ENCODE measurements around the gene MRPS27.

Gene MRPS27

DNA sequence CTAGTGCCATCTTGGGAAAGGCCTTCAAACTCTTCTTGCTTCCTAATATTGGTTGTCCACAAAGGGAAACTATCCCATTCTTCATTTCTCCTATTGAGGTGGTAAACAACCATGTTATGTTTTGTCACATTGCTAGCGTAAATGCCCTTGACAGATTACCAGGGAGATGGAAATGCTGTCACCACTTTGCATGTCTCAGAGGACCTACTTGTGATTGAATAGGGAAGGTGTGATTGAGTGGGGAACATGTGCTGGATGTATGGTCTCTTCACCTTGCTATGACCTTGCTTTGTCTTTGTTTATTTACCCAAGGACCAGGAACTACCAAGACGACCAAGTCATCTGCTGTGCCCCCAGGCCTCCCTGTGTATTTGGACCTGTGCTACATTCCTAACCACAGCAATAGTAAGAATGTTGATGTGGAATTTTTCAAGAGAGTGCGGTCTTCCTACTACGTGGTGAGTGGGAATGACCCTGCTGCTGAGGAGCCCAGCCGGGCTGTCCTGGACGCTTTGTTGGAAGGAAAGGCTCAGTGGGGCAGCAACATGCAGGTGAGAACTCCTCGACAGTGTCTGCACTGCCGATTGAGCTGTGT is 116.7 kb downstream of the MRPS27 start:
- Histone ChIP-seq H3K4me3 (ENCODE audit: low read depth in 1 of 2, low read length in 1 of 2) (no peak overlapping the region), H3K36me3 (no peaks in the 10 kb centered on the region), H3K9me3 (no peaks in the 10 kb centered on the region), H3K27me3 (peaks cover 7% of the 10 kb centered on the region), H3K4me1 (ENCODE audit: control insufficient read depth in 1 of 2, insufficient read depth in 1 of 2, low read depth in 1 of 2, low read length in 1 of 2) (no peaks in the 10 kb centered on the region), H3K27ac (no peak overlapping the region)
- TF ChIP-seq, protein P1, sequence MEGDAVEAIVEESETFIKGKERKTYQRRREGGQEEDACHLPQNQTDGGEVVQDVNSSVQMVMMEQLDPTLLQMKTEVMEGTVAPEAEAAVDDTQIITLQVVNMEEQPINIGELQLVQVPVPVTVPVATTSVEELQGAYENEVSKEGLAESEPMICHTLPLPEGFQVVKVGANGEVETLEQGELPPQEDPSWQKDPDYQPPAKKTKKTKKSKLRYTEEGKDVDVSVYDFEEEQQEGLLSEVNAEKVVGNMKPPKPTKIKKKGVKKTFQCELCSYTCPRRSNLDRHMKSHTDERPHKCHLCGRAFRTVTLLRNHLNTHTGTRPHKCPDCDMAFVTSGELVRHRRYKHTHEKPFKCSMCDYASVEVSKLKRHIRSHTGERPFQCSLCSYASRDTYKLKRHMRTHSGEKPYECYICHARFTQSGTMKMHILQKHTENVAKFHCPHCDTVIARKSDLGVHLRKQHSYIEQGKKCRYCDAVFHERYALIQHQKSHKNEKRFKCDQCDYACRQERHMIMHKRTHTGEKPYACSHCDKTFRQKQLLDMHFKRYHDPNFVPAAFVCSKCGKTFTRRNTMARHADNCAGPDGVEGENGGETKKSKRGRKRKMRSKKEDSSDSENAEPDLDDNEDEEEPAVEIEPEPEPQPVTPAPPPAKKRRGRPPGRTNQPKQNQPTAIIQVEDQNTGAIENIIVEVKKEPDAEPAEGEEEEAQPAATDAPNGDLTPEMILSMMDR (IDR thresholded peaks at IDR 0.05), result no peak

DNA sequence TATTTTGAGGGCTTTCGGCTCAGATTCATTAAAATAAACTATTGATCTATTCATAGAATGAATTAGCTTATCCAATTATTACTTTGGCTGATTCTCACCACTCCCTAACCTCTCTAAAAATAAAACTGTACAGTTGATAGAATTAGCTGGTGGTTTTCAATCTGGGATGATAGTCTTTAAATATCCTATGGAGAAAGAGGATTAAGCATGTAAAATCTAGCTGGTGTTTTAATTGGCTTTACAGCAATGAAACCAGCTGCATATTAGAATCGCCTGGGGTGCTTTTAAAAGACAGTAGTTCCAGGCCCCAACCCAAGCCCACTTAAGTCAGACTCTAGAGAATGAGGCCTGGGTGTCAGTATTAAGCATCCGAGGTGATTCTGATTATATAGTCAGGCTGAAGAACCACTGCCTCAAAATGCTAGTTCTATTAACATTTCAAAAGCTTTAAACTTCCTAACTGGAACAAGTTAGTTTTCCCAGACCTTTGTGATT is 117.7 kb downstream of the MRPS27 start:
- Histone ChIP-seq H3K9me3 (no peaks in the 10 kb centered on the region), H3K27ac (no peak overlapping the region), H3K4me3 (ENCODE audit: low read depth in 1 of 2, low read length in 1 of 2) (no peak overlapping the region), H3K27me3 (peaks cover 7% of the 10 kb centered on the region), H3K4me1 (ENCODE audit: control insufficient read depth in 1 of 2, insufficient read depth in 1 of 2, low read depth in 1 of 2, low read length in 1 of 2) (no peaks in the 10 kb centered on the region), H3K36me3 (no peaks in the 10 kb centered on the region)
- TF ChIP-seq, protein P1 (IDR thresholded peaks at IDR 0.05), result no peak

DNA sequence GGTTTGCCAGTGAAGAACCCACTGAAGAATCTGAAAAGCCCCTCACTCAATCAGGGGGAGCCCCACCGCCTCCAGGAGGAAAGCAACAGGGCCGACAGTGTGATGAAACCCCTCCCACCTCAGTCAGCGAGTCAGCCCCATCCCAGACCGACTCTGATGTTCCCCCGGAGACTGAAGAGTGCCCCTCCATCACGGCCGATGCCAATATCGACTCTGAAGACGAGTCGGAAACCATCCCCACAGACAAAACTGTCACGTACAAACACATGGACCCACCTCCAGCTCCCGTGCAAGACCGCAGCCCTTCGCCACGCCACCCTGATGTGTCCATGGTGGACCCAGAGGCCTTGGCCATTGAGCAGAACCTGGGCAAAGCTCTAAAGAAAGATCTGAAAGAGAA is 120.4 kb downstream of the MRPS27 start:
- no peaks in the 10 kb centered on the region for H3K36me3 ChIP-seq
- TF ChIP-seq, protein P1 (IDR thresholded peaks at IDR 0.05), result no peak
- H3K9me3 ChIP-seq, result no peaks in the 10 kb centered on the region

DNA sequence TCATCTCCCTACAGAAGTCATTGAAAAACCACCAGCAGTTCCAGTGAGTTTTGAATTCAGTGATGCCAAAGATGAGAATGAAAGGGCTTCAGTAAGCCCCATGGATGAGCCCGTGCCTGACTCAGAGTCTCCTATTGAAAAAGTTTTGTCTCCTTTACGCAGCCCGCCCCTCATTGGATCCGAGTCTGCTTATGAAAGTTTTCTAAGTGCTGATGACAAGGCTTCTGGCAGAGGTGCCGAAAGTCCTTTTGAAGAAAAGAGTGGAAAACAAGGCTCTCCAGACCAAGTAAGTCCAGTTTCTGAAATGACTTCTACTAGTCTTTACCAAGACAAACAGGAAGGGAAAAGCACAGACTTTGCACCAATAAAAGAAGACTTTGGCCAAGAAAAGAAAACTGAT is 122.6 kb downstream of the MRPS27 start:
- TF ChIP-seq, protein P1 (IDR thresholded peaks at IDR 0.05), result no peak
- Histone ChIP-seq H3K9me3 (no peaks in the 10 kb centered on the region), H3K4me1 (ENCODE audit: control insufficient read depth in 1 of 2, insufficient read depth in 1 of 2, low read depth in 1 of 2, low read length in 1 of 2) (no peaks in the 10 kb centered on the region), H3K27ac (no peak overlapping the region), H3K36me3 (no peaks in the 10 kb centered on the region), H3K27me3 (peaks cover 26% of the 10 kb centered on the region), H3K4me3 (ENCODE audit: low read depth in 1 of 2, low read length in 1 of 2) (no peak overlapping the region)

More for the DNA sequence above, 120.4 kb downstream of the MRPS27 start:
- Histone ChIP-seq H3K27me3 (peaks cover 8% of the 10 kb centered on the region), H3K27ac (no peak overlapping the region), H3K4me3 (ENCODE audit: low read depth in 1 of 2, low read length in 1 of 2) (no peak overlapping the region), H3K4me1 (ENCODE audit: control insufficient read depth in 1 of 2, insufficient read depth in 1 of 2, low read depth in 1 of 2, low read length in 1 of 2) (no peaks in the 10 kb centered on the region)

DNA sequence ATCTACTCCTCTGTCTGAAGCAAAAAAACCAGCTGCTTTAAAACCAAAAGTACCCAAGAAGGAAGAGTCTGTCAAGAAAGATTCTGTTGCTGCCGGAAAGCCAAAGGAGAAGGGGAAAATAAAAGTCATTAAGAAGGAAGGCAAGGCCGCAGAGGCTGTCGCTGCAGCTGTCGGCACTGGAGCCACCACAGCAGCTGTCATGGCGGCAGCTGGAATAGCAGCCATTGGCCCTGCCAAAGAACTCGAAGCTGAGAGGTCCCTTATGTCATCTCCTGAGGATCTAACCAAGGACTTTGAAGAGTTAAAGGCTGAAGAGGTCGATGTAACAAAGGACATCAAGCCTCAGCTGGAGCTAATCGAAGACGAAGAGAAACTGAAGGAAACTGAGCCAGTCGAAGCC is 124.5 kb downstream of the MRPS27 start:
- H3K4me3 ChIP-seq (ENCODE audit: low read depth in 1 of 2, low read length in 1 of 2), result no peak overlapping the region
- H3K9me3 ChIP-seq, result no peaks in the 10 kb centered on the region
- H3K4me1 ChIP-seq (ENCODE audit: control insufficient read depth in 1 of 2, insufficient read depth in 1 of 2, low read depth in 1 of 2, low read length in 1 of 2), result no peaks in the 10 kb centered on the region
- H3K27me3 ChIP-seq, result peaks cover 37% of the 10 kb centered on the region
- H3K36me3 ChIP-seq, result no peaks in the 10 kb centered on the region
- TF ChIP-seq, protein P1 (IDR thresholded peaks at IDR 0.05), result no peak
- H3K27ac ChIP-seq, result no peak overlapping the region
